Right lung (tissue), 10 donors: ENCODE data around the gene HSPB2. TPM values are rescaled to one million over a fixed set of nuclear protein-coding genes. Genes with fewer than 3 reads are reported as not detected.
A peak's percentile ranks its signal among the peaks of the same experiment; 100 is the strongest.
"Not testable (repeated sequence)": the region's sequence is repeated elsewhere in the genome, so short reads cannot be mapped to it uniquely, and the experiment has no call there.

Experiments used
- DNase-seq, 2 donors: peaks; one replicate each; pipeline ENCODE4 v3.0.0-alpha.2; 2013
- long read RNA-seq, 8 donors: transcript quantifications; one replicate each; lab custom pipeline, GENCODE V29; 2026
- polyA plus RNA-seq, 5 donors: library from polyadenylated mRNA; unstranded; fragments of 120-200 nt; gene quantifications; one replicate each; pipeline versions ENCODE4 v1.2.1 to v1.2.3, GENCODE V29; 2013; ENCODE audit warnings: inconsistent platforms in 1 of 5, low replicate concordance in 1 of 5; ENCODE audit not compliant: insufficient read length in 5 of 5, insufficient read depth in 1 of 5

Gene HSPB2
- 10 to 100 TPM in 1 of 5 donors, 1 to 10 TPM in 4; 2.1 to 10.9 (median 5.3) TPM for polyA plus RNA-seq
- long read RNA-seq, donor 1, transcript HSPB2-201 (2 exons, 1,335 nt): major isoform, 15 of 15 reads
- long read RNA-seq, donor 1, partial matches to known transcripts: 0 of 15 reads
- long read RNA-seq, donor 1, other reads (novel, unspliced or antisense): 0 of 15 reads
- long read RNA-seq, donor 2, transcript HSPB2-201 (2 exons, 1,335 nt): major isoform, 12 of 12 reads
- long read RNA-seq, donor 2, partial matches to known transcripts: 0 of 12 reads
- long read RNA-seq, donor 2, other reads (novel, unspliced or antisense): 0 of 12 reads
- long read RNA-seq, donor 3, transcript HSPB2-201 (2 exons, 1,335 nt): major isoform, 13 of 13 reads
- long read RNA-seq, donor 3, partial matches to known transcripts: 0 of 13 reads
- long read RNA-seq, donor 3, other reads (novel, unspliced or antisense): 0 of 13 reads
- long read RNA-seq, donor 4, transcript HSPB2-201 (2 exons, 1,335 nt): major isoform, 9 of 9 reads
- long read RNA-seq, donor 4, partial matches to known transcripts: 0 of 9 reads
- long read RNA-seq, donor 4, other reads (novel, unspliced or antisense): 0 of 9 reads
- long read RNA-seq, donor 5, transcript HSPB2-201 (2 exons, 1,335 nt): major isoform, 20 of 20 reads
- long read RNA-seq, donor 5, partial matches to known transcripts: 0 of 20 reads
- long read RNA-seq, donor 5, other reads (novel, unspliced or antisense): 0 of 20 reads
- long read RNA-seq, donor 6, transcript HSPB2-201 (2 exons, 1,335 nt): major isoform, 22 of 22 reads
- long read RNA-seq, donor 6, partial matches to known transcripts: 0 of 22 reads
- long read RNA-seq, donor 6, other reads (novel, unspliced or antisense): 0 of 22 reads
- long read RNA-seq, donor 7, transcript HSPB2-201 (2 exons, 1,335 nt): major isoform, 13 of 13 reads
- long read RNA-seq, donor 7, partial matches to known transcripts: 0 of 13 reads
- long read RNA-seq, donor 7, other reads (novel, unspliced or antisense): 0 of 13 reads
- long read RNA-seq, donor 8, transcript HSPB2-201 (2 exons, 1,335 nt): major isoform, 5 of 5 reads
- long read RNA-seq, donor 8, partial matches to known transcripts: 0 of 5 reads
- long read RNA-seq, donor 8, other reads (novel, unspliced or antisense): 0 of 5 reads

GRCh38 chr11:111912535-111912934 lies at the start of gene HSPB2:
HSPB2 (plus strand) TSS chr11:111912734; CDS start chr11:111912830, 96 bp downstream.
- DNase-seq: no peak

- DNase-seq: no peak
These were observed 42.4 kb upstream of the HSPB2 start for GRCh38 chr11:111870113-111870512.

- DNase-seq: no peak
These were observed 42.0 kb upstream of the HSPB2 start for GRCh38 chr11:111870522-111870885.

GRCh38 chr11:111870886-111871692 lies 41.4 kb upstream of the HSPB2 start, which contains the start of gene ALG9:
ALG9 (minus strand) TSS chr11:111871581; CDS start chr11:111871482, 99 bp downstream.
- peak; percentile 87 to 91 for DNase-seq

- no peak for DNase-seq
These were observed 40.8 kb upstream of the HSPB2 start for GRCh38 chr11:111871693-111872161.

- no peak for DNase-seq
These were observed 34.1 kb upstream of the HSPB2 start for GRCh38 chr11:111878385-111878848.

- peak; percentile 97 for DNase-seq
These were observed 33.5 kb upstream of the HSPB2 start, which contains the start of the genes CFAP68 and FDXACB1 for GRCh38 chr11:111878849-111879636. CFAP68 (plus strand) TSS chr11:111879541; CDS start chr11:111879561, 20 bp downstream. FDXACB1 (minus strand) TSS chr11:111879165; CDS start chr11:111879132, 33 bp downstream.

GRCh38 chr11:111879637-111879960 lies 32.9 kb upstream of the HSPB2 start:
- no peak for DNase-seq

- no peak for DNase-seq
These were observed 30.3 kb upstream of the HSPB2 start for GRCh38 chr11:111882202-111882601.

- DNase-seq: not testable (repeated sequence)
These were observed 27.5 kb upstream of the HSPB2 start for GRCh38 chr11:111885053-111885452.

GRCh38 chr11:111886032-111886431 lies 26.5 kb upstream of the HSPB2 start:
- DNase-seq: no peak

GRCh38 chr11:111886844-111887243 lies 25.7 kb upstream of the HSPB2 start:
- no peak for DNase-seq

- DNase-seq: no peak
These were observed 7.1 kb upstream of the HSPB2 start for GRCh38 chr11:111905411-111905810.

GRCh38 chr11:111906680-111907079 lies 5.9 kb upstream of the HSPB2 start:
- no peak for DNase-seq

- no peak for DNase-seq
These were observed 3.8 kb upstream of the HSPB2 start for GRCh38 chr11:111908639-111909305.

- DNase-seq: no peak
These were observed 3.2 kb upstream of the HSPB2 start for GRCh38 chr11:111909378-111909777.

GRCh38 chr11:111910676-111911562 lies 1.6 kb upstream of the HSPB2 start:
- no peak for DNase-seq
